GM12875 (cell line): ENCODE results near the gene SIPA1L3.

ENCODE experiments used
- H3K4me3 ChIP-seq: one replicate; pipeline ENCODE4 v1.5.1; 2011; ENCODE audit warnings: low read depth, low read length, control low read depth
- CTCF ChIP-seq: IDR thresholded peaks from 2 replicates; pipeline ENCODE4 v1.5.1; 2011; ENCODE audit warnings: low read depth, mild to moderate bottlenecking, control low read depth, inconsistent platforms, low read length, moderate library complexity, borderline replicate concordance; ENCODE audit not compliant: insufficient read depth

SIPA1L3 gene

GRCh38 chr19:38165335-38165734 is 258.3 kb downstream of the SIPA1L3 start:
- no peak for TF ChIP-seq CTCF
- H3K4me3 ChIP-seq = no peak overlapping the region

- H3K4me3 ChIP-seq = no peak overlapping the region
- TF ChIP-seq CTCF = no peak
Measured at GRCh38 chr19:38168637-38169036, 261.6 kb downstream of the SIPA1L3 start.

- H3K4me3 ChIP-seq = no peak overlapping the region
- no peak for TF ChIP-seq CTCF
Measured at GRCh38 chr19:38170334-38170733, 263.3 kb downstream of the SIPA1L3 start.

GRCh38 chr19:38172001-38172400 is 265.0 kb downstream of the SIPA1L3 start:
- H3K4me3 ChIP-seq = no peak overlapping the region

GRCh38 chr19:38173291-38174041 is 266.5 kb downstream of the SIPA1L3 start:
- no peak for TF ChIP-seq CTCF

More at GRCh38 chr19:38172001-38172400, 265.0 kb downstream of the SIPA1L3 start:
- no peak for TF ChIP-seq CTCF

GRCh38 chr19:38175422-38175821 is 268.4 kb downstream of the SIPA1L3 start:
- no peak for TF ChIP-seq CTCF
- no peak overlapping the region for H3K4me3 ChIP-seq

More at GRCh38 chr19:38173291-38174041, 266.5 kb downstream of the SIPA1L3 start:
- H3K4me3 ChIP-seq = no peak overlapping the region

- TF ChIP-seq CTCF = no peak
- no peak overlapping the region for H3K4me3 ChIP-seq
Measured at GRCh38 chr19:38180071-38180470, 273.1 kb downstream of the SIPA1L3 start.
